ENCODE data around the gene RNF126.

RNF126 gene

GRCh38 chr19:643736-644135 is 19.3 kb downstream of the RNF126 start:
- Histone ChIP-seq H3K14ac (ENCODE audit: low read length) (no peak overlapping the region), H2BK5ac (ENCODE audit: low read length) (no peak overlapping the region), H2AK5ac (ENCODE audit: low read depth, low read length) (no peak overlapping the region), H3K27ac (replicated peaks; ENCODE audit: low read length) (no peak overlapping the region), H3K4ac (ENCODE audit: low read length) (no peak overlapping the region), H2BK15ac (ENCODE audit: low read length) (no peak overlapping the region), H3K79me1 (ENCODE audit: low read depth, low read length) (peaks cover 4% of the 10 kb centered on the region), H2AFZ (ENCODE audit: low read length) (no peak overlapping the region), H2BK120ac (ENCODE audit: low read depth, low read length) (no peak overlapping the region), H3K4me1 (ENCODE audit: control insufficient read depth in 2 of 2, insufficient read depth in 1 of 2, low read depth in 1 of 2, low read length in 2 of 2) (peaks cover 0 to 2% of the 10 kb centered on the region in 2 donors), H3K9me3 (replicated peaks in 1 of 2; ENCODE audit: control insufficient read depth in 2 of 2, insufficient read depth in 1 of 2, low read depth in 1 of 2, low read length in 2 of 2) (no peaks in the 10 kb centered on the region), H3K27me3 (ENCODE audit: control insufficient read depth in 3 of 3, insufficient read depth in 3 of 3, low read depth in 1 of 3, low read length in 3 of 3) (peaks cover 0 to 2% (median 0%) of the 10 kb centered on the region in 3 experiments), H4K91ac (ENCODE audit: low read depth, low read length, poor library complexity) (no peak overlapping the region), H3K4me2 (ENCODE audit: insufficient read depth, low read length, poor library complexity, severe bottlenecking) (no peak overlapping the region), H3K36me3 (replicated peaks in 1 of 2; ENCODE audit: control insufficient read depth in 2 of 2, insufficient read depth in 2 of 2, low read length in 2 of 2) (peaks cover 9 to 36% of the 10 kb centered on the region in 2 donors), H3K18ac (ENCODE audit: low read length) (no peak overlapping the region), H3K4me3 (ENCODE audit: low read length in 2 of 2) (no peak overlapping the region), H2BK12ac (ENCODE audit: low read length) (no peak overlapping the region), H4K8ac (ENCODE audit: low read depth, low read length) (no peak overlapping the region), H3K9ac (ENCODE audit: low read depth, low read length, poor library complexity) (no peak overlapping the region), H3K23ac (ENCODE audit: low read depth, low read length, poor library complexity) (no peak overlapping the region)
- no peak for DNase-seq (ENCODE audit: low spot score)
- WGBS, 2 donors (ENCODE audit: extremely low coverage in 2 of 2, insufficient read length in 2 of 2, insufficient replicate concordance in 1 of 2) = no CpG with 5 or more reads among the region's 24 CpGs

DNA sequence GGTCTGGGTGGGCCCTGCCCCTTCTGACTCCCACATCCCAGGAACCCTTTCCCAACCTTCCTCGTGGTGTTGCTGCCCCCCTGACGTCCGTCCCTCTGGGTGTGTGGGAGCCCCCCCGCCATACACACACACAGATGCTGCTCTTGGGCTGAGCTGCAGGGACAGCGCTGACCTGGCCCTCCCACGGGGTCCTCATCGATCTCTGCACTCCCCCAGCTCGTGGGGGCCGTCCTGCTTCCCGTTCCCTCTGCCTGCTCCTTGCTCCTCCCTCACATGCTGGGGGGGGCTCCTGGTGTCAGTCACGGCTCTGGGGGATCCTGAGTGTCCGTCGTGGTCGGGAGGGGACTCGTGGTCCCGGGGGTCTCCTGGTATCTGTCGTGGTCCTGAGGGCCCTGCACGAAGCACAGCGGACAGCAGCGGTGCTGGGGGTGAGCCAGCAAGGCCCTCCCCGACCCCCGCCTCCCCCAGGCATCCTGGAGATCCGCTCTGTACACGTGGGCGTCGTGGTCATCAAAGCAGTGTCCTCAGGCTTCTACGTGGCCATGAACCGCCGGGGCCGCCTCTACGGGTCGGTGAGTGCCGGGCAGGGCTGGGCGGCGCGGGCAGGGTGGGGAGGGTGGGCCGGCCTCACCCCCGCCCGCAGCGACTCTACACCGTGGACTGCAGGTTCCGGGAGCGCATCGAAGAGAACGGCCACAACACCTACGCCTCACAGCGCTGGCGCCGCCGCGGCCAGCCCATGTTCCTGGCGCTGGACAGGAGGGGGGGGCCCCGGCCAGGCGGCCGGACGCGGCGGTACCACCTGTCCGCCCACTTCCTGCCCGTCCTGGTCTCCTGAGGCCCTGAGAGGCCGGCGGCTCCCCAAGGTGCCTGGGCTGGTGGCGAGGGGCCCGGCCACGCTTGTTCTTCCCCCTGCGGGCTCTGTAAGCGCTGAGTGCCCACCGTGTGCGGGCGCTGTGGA is 20.0 kb downstream of the RNF126 start:
- no peak overlapping the region for H3K4me3 ChIP-seq (ENCODE audit: low read length in 2 of 2)
- peaks cover 9 to 31% of the 10 kb centered on the region in 2 donors for H3K36me3 ChIP-seq (replicated peaks in 1 of 2; ENCODE audit: control insufficient read depth in 2 of 2, insufficient read depth in 2 of 2, low read length in 2 of 2)
- no peak overlapping the region for H2BK15ac ChIP-seq (ENCODE audit: low read length)
- peaks cover 4% of the 10 kb centered on the region for H3K79me1 ChIP-seq (ENCODE audit: low read depth, low read length)
- no peak overlapping the region for H3K27ac ChIP-seq (replicated peaks; ENCODE audit: low read length)
- H3K14ac ChIP-seq (ENCODE audit: low read length) = no peak overlapping the region
- H2BK5ac ChIP-seq (ENCODE audit: low read length) = no peak overlapping the region
- H3K4me2 ChIP-seq (ENCODE audit: insufficient read depth, low read length, poor library complexity, severe bottlenecking) = no peak overlapping the region
- H3K9ac ChIP-seq (ENCODE audit: low read depth, low read length, poor library complexity) = no peak overlapping the region
- no peak overlapping the region for H2AK5ac ChIP-seq (ENCODE audit: low read depth, low read length)
- H3K4me1 ChIP-seq (ENCODE audit: control insufficient read depth in 2 of 2, insufficient read depth in 1 of 2, low read depth in 1 of 2, low read length in 2 of 2) = peaks cover 0 to 2% of the 10 kb centered on the region in 2 donors
- WGBS, 2 donors (ENCODE audit: extremely low coverage in 2 of 2, insufficient read length in 2 of 2, insufficient replicate concordance in 1 of 2) = no CpG with 5 or more reads among the region's 70 CpGs
- no peak overlapping the region for H3K18ac ChIP-seq (ENCODE audit: low read length)
- peaks cover 0 to 4% (median 0%) of the 10 kb centered on the region in 3 experiments for H3K27me3 ChIP-seq (ENCODE audit: control insufficient read depth in 3 of 3, insufficient read depth in 3 of 3, low read depth in 1 of 3, low read length in 3 of 3)
- no peak overlapping the region for H4K91ac ChIP-seq (ENCODE audit: low read depth, low read length, poor library complexity)
- H2AFZ ChIP-seq (ENCODE audit: low read length) = no peak overlapping the region
- no peak overlapping the region for H4K8ac ChIP-seq (ENCODE audit: low read depth, low read length)
- H2BK120ac ChIP-seq (ENCODE audit: low read depth, low read length) = no peak overlapping the region
- no peak overlapping the region for H2BK12ac ChIP-seq (ENCODE audit: low read length)
- no peak overlapping the region for H3K23ac ChIP-seq (ENCODE audit: low read depth, low read length, poor library complexity)
- no peak overlapping the region for H3K4ac ChIP-seq (ENCODE audit: low read length)
- no peaks in the 10 kb centered on the region for H3K9me3 ChIP-seq (replicated peaks in 1 of 2; ENCODE audit: control insufficient read depth in 2 of 2, insufficient read depth in 1 of 2, low read depth in 1 of 2, low read length in 2 of 2)
- DNase-seq (ENCODE audit: low spot score) = no peak

DNA sequence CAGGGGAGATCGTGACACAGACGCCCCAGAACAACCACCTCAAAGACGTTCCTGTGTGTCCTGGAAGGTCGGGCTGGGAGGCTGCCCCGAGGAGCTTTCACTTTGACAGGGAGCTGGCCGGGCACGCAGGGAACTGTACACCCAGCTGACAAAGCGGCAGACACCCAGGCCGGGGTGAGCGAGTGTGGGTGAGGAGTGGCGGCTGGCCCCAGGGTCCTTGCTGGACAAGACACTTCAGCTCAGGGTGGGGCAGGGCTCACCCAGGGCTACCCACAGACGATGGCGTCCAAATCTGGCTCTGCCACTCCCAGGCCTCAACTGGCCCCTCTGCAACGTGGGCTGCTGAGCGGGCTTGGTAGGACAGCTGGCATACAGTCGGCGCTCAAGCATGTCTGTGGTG is 21.3 kb downstream of the RNF126 start:
- H3K27ac ChIP-seq (replicated peaks; ENCODE audit: low read length) = no peak overlapping the region
- no peak overlapping the region for H3K4me3 ChIP-seq (ENCODE audit: low read length in 2 of 2)
- no peak overlapping the region for H3K4me2 ChIP-seq (ENCODE audit: insufficient read depth, low read length, poor library complexity, severe bottlenecking)
- H3K14ac ChIP-seq (ENCODE audit: low read length) = no peak overlapping the region
- no peak overlapping the region for H2BK120ac ChIP-seq (ENCODE audit: low read depth, low read length)
- H2AFZ ChIP-seq (ENCODE audit: low read length) = no peak overlapping the region
- H3K9me3 ChIP-seq (replicated peaks in 1 of 2; ENCODE audit: control insufficient read depth in 2 of 2, insufficient read depth in 1 of 2, low read depth in 1 of 2, low read length in 2 of 2) = no peaks in the 10 kb centered on the region
- H4K91ac ChIP-seq (ENCODE audit: low read depth, low read length, poor library complexity) = no peak overlapping the region
- DNase-seq (ENCODE audit: low spot score) = no peak
- H3K23ac ChIP-seq (ENCODE audit: low read depth, low read length, poor library complexity) = no peak overlapping the region
- no peak overlapping the region for H3K4ac ChIP-seq (ENCODE audit: low read length)
- H3K36me3 ChIP-seq (replicated peaks in 1 of 2; ENCODE audit: control insufficient read depth in 2 of 2, insufficient read depth in 2 of 2, low read length in 2 of 2) = peaks cover 5 to 17% of the 10 kb centered on the region in 2 donors
- H3K9ac ChIP-seq (ENCODE audit: low read depth, low read length, poor library complexity) = no peak overlapping the region
- no peak overlapping the region for H4K8ac ChIP-seq (ENCODE audit: low read depth, low read length)
- H3K79me1 ChIP-seq (ENCODE audit: low read depth, low read length) = peaks cover 2% of the 10 kb centered on the region
- H2BK15ac ChIP-seq (ENCODE audit: low read length) = no peak overlapping the region
- H2BK5ac ChIP-seq (ENCODE audit: low read length) = no peak overlapping the region
- peaks cover 0 to 4% (median 0%) of the 10 kb centered on the region in 3 experiments for H3K27me3 ChIP-seq (ENCODE audit: control insufficient read depth in 3 of 3, insufficient read depth in 3 of 3, low read depth in 1 of 3, low read length in 3 of 3)
- H2BK12ac ChIP-seq (ENCODE audit: low read length) = no peak overlapping the region
- peaks cover 0 to 2% of the 10 kb centered on the region in 2 donors for H3K4me1 ChIP-seq (ENCODE audit: control insufficient read depth in 2 of 2, insufficient read depth in 1 of 2, low read depth in 1 of 2, low read length in 2 of 2)
- H2AK5ac ChIP-seq (ENCODE audit: low read depth, low read length) = no peak overlapping the region
- no peak overlapping the region for H3K18ac ChIP-seq (ENCODE audit: low read length)
- no CpG with 5 or more reads among the region's 17 CpGs for WGBS, 2 donors (ENCODE audit: extremely low coverage in 2 of 2, insufficient read length in 2 of 2, insufficient replicate concordance in 1 of 2)

- no peak overlapping the region for H2BK5ac ChIP-seq (ENCODE audit: low read length)
- H3K23ac ChIP-seq (ENCODE audit: low read depth, low read length, poor library complexity) = peak overlapping the region; percentile 31
- peak overlapping the region; percentile 75 for H2BK15ac ChIP-seq (ENCODE audit: low read length)
- no peak overlapping the region for H4K91ac ChIP-seq (ENCODE audit: low read depth, low read length, poor library complexity)
- no peak overlapping the region for H3K27ac ChIP-seq (replicated peaks; ENCODE audit: low read length)
- peaks cover 0 to 4% (median 0%) of the 10 kb centered on the region in 3 experiments for H3K27me3 ChIP-seq (ENCODE audit: control insufficient read depth in 3 of 3, insufficient read depth in 3 of 3, low read depth in 1 of 3, low read length in 3 of 3)
- H3K18ac ChIP-seq (ENCODE audit: low read length) = no peak overlapping the region
- H3K79me1 ChIP-seq (ENCODE audit: low read depth, low read length) = no peaks in the 10 kb centered on the region
- H3K9me3 ChIP-seq (replicated peaks in 1 of 2; ENCODE audit: control insufficient read depth in 2 of 2, insufficient read depth in 1 of 2, low read depth in 1 of 2, low read length in 2 of 2) = no peaks in the 10 kb centered on the region
- no CpG with 5 or more reads among the region's 31 CpGs for WGBS, 2 donors (ENCODE audit: extremely low coverage in 2 of 2, insufficient read length in 2 of 2, insufficient replicate concordance in 1 of 2)
- peak overlapping the region; percentile 81 for H2AK5ac ChIP-seq (ENCODE audit: low read depth, low read length)
- no peak overlapping the region for H3K4ac ChIP-seq (ENCODE audit: low read length)
- H3K36me3 ChIP-seq (replicated peaks in 1 of 2; ENCODE audit: control insufficient read depth in 2 of 2, insufficient read depth in 2 of 2, low read length in 2 of 2) = peaks cover 0 to 9% of the 10 kb centered on the region in 2 donors
- no peak overlapping the region for H2BK120ac ChIP-seq (ENCODE audit: low read depth, low read length)
- no peak overlapping the region for H2BK12ac ChIP-seq (ENCODE audit: low read length)
- H3K9ac ChIP-seq (ENCODE audit: low read depth, low read length, poor library complexity) = no peak overlapping the region
- peaks cover 0 to 2% of the 10 kb centered on the region in 2 donors for H3K4me1 ChIP-seq (ENCODE audit: control insufficient read depth in 2 of 2, insufficient read depth in 1 of 2, low read depth in 1 of 2, low read length in 2 of 2)
- no peak overlapping the region for H4K8ac ChIP-seq (ENCODE audit: low read depth, low read length)
- H3K4me2 ChIP-seq (ENCODE audit: insufficient read depth, low read length, poor library complexity, severe bottlenecking) = no peak overlapping the region
- no peak overlapping the region for H3K4me3 ChIP-seq (ENCODE audit: low read length in 2 of 2)
- no peak overlapping the region for H3K14ac ChIP-seq (ENCODE audit: low read length)
- no peak for DNase-seq (ENCODE audit: low spot score)
- H2AFZ ChIP-seq (ENCODE audit: low read length) = no peak overlapping the region
Observed at GRCh38 chr19:640606-641189, 22.3 kb downstream of the RNF126 start.
